A673 (cell line): Measurements from ENCODE around the gene MOB3A.

Experiments
- CTCF ChIP-seq: fragments of 300-800, 200-600 bp; sonication (generic); conservative IDR thresholded peaks from 2 replicates; pipeline ENCODE4 v1.5.1; 2017; ENCODE audit warnings: low read depth, mild to moderate bottlenecking, antibody characterized with exemption, low read length, moderate library complexity, mixed read lengths
- EZH2 ChIP-seq: fragments of 200-600 bp; sonication (generic); IDR thresholded peaks from 2 replicates; pipeline ENCODE4 v1.6.1; 2017; ENCODE audit warnings: borderline replicate concordance, low read depth, mild to moderate bottlenecking, mixed read lengths, antibody characterized with exemption, low read length; ENCODE audit not compliant: poor library complexity, severe bottlenecking

GRCh38 chr19:2116507-2116906 lies 20.4 kb upstream of the MOB3A start:
- TF ChIP-seq CTCF (no peak), EZH2 (no peak)
